ENCODE results near the gene CPED1. TPM values are rescaled to one million over a fixed set of nuclear protein-coding genes. Genes with fewer than 3 reads are reported as not detected.

The CPED1 gene
- total and polyA plus RNA-seq, 10 of the 15 experiments (the other 5 are each of a cell fraction or from before 2014, with no cell fraction given): 0.01 to 0.77 (median 0.10) TPM; not detected in 1

DNA sequence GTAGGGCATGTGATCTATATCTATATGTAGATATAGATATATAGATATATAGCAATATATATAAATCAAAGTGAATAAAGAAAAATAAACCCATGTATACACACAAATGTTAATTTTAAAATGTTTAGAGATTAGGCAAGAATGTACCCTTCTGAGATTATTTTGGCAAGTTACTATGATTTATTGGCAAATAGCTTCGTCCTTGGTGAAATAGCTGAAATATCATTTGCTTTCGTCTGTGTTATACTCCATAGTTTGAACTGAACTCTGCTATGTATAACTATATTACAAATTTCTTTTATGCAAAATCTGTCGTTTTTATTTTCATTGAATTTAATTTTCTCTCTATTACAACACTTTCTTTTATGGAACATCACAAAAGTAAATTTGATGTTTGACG lies 57.5 kb downstream of the CPED1 start:
- H3K27me3 ChIP-seq (replicated peaks in 1 of 2; ENCODE audit: control insufficient read depth in 2 of 2, insufficient read depth in 2 of 2, low read length in 1 of 2): no peaks in the 10 kb centered on the region
- no peak for DNase-seq (ENCODE audit: low read depth, low spot score)
- H4K20me1 ChIP-seq (ENCODE audit: control insufficient read depth, insufficient read depth): no peaks in the 10 kb centered on the region
- CTCF ChIA-PET: interaction anchor here (1.0 kb wide), 1 partner anchor 115 kb away, joined by 3 read pairs; no protein-coding TSS in a partner anchor
- H3K9ac ChIP-seq (ENCODE audit: control insufficient read depth, insufficient read depth, low read length): no peak overlapping the region
- WGBS (ENCODE audit: insufficient coverage, insufficient replicate concordance, low lambda C conversion rate, missing lambda C conversion rate): 40% methylated on average over 4 of the region's 4 CpGs
- H3K9me3 ChIP-seq (replicated peaks; ENCODE audit: control insufficient read depth, insufficient read depth, low read length): no peaks in the 10 kb centered on the region
- intact Hi-C loops (cut with micrococcal nuclease; ENCODE audit: unreplicated experiment) (no loop called here), in situ Hi-C loops (cut with MboI) (no loop called here)
- no peak overlapping the region for H3K4me2 ChIP-seq (ENCODE audit: control insufficient read depth, insufficient read depth)
- no peaks in the 10 kb centered on the region for H3K4me1 ChIP-seq (ENCODE audit: control insufficient read depth, insufficient read depth, low read length)
- SMC1A ChIA-PET (ENCODE audit: uncharacterized antibody, unreplicated experiment): no interaction called here
- H2AFZ ChIP-seq (ENCODE audit: control insufficient read depth, low read depth, low read length): no peak overlapping the region
- RAD21 ChIA-PET (ENCODE audit: unreplicated experiment): no interaction called here
- H3K36me3 ChIP-seq (ENCODE audit: control insufficient read depth in 2 of 2, insufficient read depth in 2 of 2, low read length in 1 of 2): no peaks in the 10 kb centered on the region
- ATAC-seq: no peak
- H3K27ac ChIP-seq (ENCODE audit: control insufficient read depth, insufficient read depth): no peak overlapping the region
- no peak for FAIRE-seq
- BruUV-seq (replicated peaks): no TSS peak
- no peak for TF ChIP-seq NFIC (IDR thresholded peaks at IDR 0.05; ENCODE audit: low read depth, low read length)
- no peaks in the 10 kb centered on the region for H3K79me2 ChIP-seq (ENCODE audit: control insufficient read depth, insufficient read depth, low read length)
- no peak overlapping the region for H3K4me3 ChIP-seq
- POLR2A ChIA-PET: no interaction called here

DNA sequence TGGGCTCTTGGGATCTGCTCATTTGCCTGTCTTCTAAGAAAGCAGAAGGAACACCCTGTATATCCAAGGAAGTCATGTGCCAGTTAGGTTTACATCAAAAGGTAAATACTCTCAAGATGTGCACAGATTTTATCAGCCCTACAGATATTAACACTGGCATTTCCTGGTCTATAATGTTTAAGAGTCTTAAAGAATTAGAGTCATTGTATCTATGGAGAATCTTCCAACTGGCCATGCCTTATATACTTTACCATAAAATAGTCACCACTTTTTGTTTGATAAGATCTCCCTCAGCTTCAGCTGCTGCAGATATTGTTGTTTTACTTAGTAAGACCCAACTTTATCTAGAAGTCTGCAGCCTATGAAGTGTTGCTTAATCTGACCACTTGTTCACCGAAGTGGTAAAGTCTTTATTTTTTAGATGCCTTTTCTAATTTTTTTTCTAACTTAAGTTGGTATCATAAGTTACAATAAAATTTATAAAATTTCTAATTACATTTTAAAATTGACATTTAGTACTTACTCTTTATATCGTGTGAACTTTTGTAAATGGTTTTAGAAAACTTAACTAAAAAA lies 58.5 kb downstream of the CPED1 start:
- CTCF ChIA-PET: no interaction called here
- Histone ChIP-seq H3K27me3 (replicated peaks in 1 of 2; ENCODE audit: control insufficient read depth in 2 of 2, insufficient read depth in 2 of 2, low read length in 1 of 2) (no peaks in the 10 kb centered on the region), H3K36me3 (ENCODE audit: control insufficient read depth in 2 of 2, insufficient read depth in 2 of 2, low read length in 1 of 2) (no peaks in the 10 kb centered on the region), H4K20me1 (ENCODE audit: control insufficient read depth, insufficient read depth) (no peaks in the 10 kb centered on the region), H3K9me3 (replicated peaks; ENCODE audit: control insufficient read depth, insufficient read depth, low read length) (no peaks in the 10 kb centered on the region), H2AFZ (ENCODE audit: control insufficient read depth, low read depth, low read length) (no peak overlapping the region), H3K79me2 (ENCODE audit: control insufficient read depth, insufficient read depth, low read length) (no peaks in the 10 kb centered on the region), H3K9ac (ENCODE audit: control insufficient read depth, insufficient read depth, low read length) (no peak overlapping the region), H3K4me1 (ENCODE audit: control insufficient read depth, insufficient read depth, low read length) (no peaks in the 10 kb centered on the region), H3K4me2 (ENCODE audit: control insufficient read depth, insufficient read depth) (no peak overlapping the region), H3K27ac (ENCODE audit: control insufficient read depth, insufficient read depth) (no peak overlapping the region), H3K4me3 (no peak overlapping the region)
- no TSS peak for BruUV-seq (replicated peaks)
- WGBS (ENCODE audit: insufficient coverage, insufficient replicate concordance, low lambda C conversion rate, missing lambda C conversion rate): 50% methylated on average over 2 of the region's 2 CpGs
- RAD21 ChIA-PET (ENCODE audit: unreplicated experiment): no interaction called here
- DNase-seq (ENCODE audit: low read depth, low spot score) (no peak), ATAC-seq (no peak), FAIRE-seq (no peak)
- in situ Hi-C loops (cut with MboI): no loop called here
- intact Hi-C loops (cut with micrococcal nuclease; ENCODE audit: unreplicated experiment): no loop called here
- SMC1A ChIA-PET (ENCODE audit: uncharacterized antibody, unreplicated experiment): no interaction called here
- POLR2A ChIA-PET: no interaction called here
- no peak for TF ChIP-seq EGR1 (IDR thresholded peaks at IDR 0.05; ENCODE audit: borderline replicate concordance in 1 of 2, low read depth in 2 of 2, low read length in 2 of 2)
- TF ChIP-seq, protein P1, sequence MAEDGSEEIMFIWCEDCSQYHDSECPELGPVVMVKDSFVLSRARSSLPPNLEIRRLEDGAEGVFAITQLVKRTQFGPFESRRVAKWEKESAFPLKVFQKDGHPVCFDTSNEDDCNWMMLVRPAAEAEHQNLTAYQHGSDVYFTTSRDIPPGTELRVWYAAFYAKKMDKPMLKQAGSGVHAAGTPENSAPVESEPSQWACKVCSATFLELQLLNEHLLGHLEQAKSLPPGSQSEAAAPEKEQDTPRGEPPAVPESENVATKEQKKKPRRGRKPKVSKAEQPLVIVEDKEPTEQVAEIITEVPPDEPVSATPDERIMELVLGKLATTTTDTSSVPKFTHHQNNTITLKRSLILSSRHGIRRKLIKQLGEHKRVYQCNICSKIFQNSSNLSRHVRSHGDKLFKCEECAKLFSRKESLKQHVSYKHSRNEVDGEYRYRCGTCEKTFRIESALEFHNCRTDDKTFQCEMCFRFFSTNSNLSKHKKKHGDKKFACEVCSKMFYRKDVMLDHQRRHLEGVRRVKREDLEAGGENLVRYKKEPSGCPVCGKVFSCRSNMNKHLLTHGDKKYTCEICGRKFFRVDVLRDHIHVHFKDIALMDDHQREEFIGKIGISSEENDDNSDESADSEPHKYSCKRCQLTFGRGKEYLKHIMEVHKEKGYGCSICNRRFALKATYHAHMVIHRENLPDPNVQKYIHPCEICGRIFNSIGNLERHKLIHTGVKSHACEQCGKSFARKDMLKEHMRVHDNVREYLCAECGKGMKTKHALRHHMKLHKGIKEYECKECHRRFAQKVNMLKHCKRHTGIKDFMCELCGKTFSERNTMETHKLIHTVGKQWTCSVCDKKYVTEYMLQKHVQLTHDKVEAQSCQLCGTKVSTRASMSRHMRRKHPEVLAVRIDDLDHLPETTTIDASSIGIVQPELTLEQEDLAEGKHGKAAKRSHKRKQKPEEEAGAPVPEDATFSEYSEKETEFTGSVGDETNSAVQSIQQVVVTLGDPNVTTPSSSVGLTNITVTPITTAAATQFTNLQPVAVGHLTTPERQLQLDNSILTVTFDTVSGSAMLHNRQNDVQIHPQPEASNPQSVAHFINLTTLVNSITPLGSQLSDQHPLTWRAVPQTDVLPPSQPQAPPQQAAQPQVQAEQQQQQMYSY (CRISPR knock-in tag; IDR thresholded peaks at IDR 0.05): no peak
- no peak for TF ChIP-seq YBX1 (IDR thresholded peaks at IDR 0.05)
- TF ChIP-seq ZBED1 (IDR thresholded peaks at IDR 0.05; ENCODE audit: borderline replicate concordance): no peak
- TF ChIP-seq, protein P2, sequence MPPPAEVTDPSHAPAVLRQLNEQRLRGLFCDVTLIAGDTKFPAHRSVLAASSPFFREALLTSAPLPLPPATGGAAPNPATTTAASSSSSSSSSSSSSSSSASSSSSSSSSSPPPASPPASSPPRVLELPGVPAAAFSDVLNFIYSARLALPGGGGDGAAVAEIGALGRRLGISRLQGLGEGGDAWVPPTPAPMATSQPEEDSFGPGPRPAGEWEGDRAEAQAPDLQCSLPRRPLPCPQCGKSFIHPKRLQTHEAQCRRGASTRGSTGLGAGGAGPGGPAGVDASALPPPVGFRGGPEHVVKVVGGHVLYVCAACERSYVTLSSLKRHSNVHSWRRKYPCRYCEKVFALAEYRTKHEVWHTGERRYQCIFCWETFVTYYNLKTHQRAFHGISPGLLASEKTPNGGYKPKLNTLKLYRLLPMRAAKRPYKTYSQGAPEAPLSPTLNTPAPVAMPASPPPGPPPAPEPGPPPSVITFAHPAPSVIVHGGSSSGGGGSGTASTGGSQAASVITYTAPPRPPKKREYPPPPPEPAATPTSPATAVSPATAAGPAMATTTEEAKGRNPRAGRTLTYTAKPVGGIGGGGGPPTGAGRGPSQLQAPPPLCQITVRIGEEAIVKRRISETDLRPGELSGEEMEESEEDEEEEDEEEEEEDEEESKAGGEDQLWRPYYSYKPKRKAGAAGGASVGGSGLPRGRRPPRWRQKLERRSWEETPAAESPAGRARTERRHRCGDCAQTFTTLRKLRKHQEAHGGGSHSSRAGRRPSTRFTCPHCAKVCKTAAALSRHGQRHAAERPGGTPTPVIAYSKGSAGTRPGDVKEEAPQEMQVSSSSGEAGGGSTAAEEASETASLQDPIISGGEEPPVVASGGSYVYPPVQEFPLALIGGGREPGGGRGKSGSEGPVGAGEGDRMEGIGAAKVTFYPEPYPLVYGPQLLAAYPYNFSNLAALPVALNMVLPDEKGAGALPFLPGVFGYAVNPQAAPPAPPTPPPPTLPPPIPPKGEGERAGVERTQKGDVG (CRISPR knock-in tag; IDR thresholded peaks at IDR 0.05): no peak
- TF ChIP-seq HDAC6 (IDR thresholded peaks at IDR 0.05; ENCODE audit: unreplicated experiment): no peak
